HepG2 (cell line): ENCODE results near the gene CHADL. TPM values are rescaled to one million over a fixed set of nuclear protein-coding genes. Genes with fewer than 3 reads are reported as not detected.

Experiments
- ATAC-seq: fragments of 200-7000 bp; cut with Tn5 transposase; 3 replicates; pipeline ENCODE4 v1.9.1; 2020; ENCODE audit warnings: mild to moderate bottlenecking, moderate library complexity
- BruUV-seq: library from RNA; stranded (reverse); fragments of 400-500 nt; replicated peaks from 2 replicates; lab custom pipeline; 2021; lab: Mats Ljungman, UMichigan
- CTCF ChIA-PET: fragments of 300-600 bp; formaldehyde crosslinking; extraction: SDS; loops from one replicate; lab custom pipeline; 2021; ENCODE audit warnings: low total read pairs, inconsistent platforms, low intra/inter-chr PET ratio; lab: Yijun Ruan, JAX
- POLR2A ChIA-PET: fragments of 350-600 bp; sonication (Branson Sonifier 250); formaldehyde crosslinking; loops from one replicate; lab custom pipeline; 2020; ENCODE audit warnings: antibody characterized with exemption, inconsistent platforms; lab: Yijun Ruan, JAX
- DNase-seq: peaks from one replicate; pipeline ENCODE4 v3.0.0-alpha.2; 2015; ENCODE audit warnings: low spot score
- FAIRE-seq: peaks from 3 replicates; lab custom pipeline; 2011; peaks lifted over from hg19 to GRCh38; lab: Jason Lieb, UNC
- H2AFZ ChIP-seq: one replicate; pipeline ENCODE4 v1.6.1; 2011; ENCODE audit warnings: low read length, inconsistent platforms
- H3K27ac ChIP-seq: fragments of 300-600 bp; 3 replicates; pipeline ENCODE4 v1.8.0; 2011; ENCODE audit warnings: mixed run types, mild to moderate bottlenecking, mixed read lengths, low read length, inconsistent platforms; ENCODE audit not compliant: insufficient read depth; ENCODE audit errors: extremely low read length
- H3K27me3 ChIP-seq, 2 experiments: fragments of 200-600 bp in 1 of 2; 2 replicates in 1 of 2; 3 replicates in 1 of 2; pipeline versions ENCODE4 v1.6.0 to v1.8.0; 2011; ENCODE audit warnings: low read length in 2 of 2, mild to moderate bottlenecking in 2 of 2, moderate library complexity in 2 of 2, inconsistent platforms in 1 of 2; ENCODE audit not compliant: insufficient read depth in 2 of 2, control insufficient read depth in 1 of 2
- H3K36me3 ChIP-seq, 2 experiments: fragments of 200-600 bp in 1 of 2; replicated peaks in 1 of 2; 2 replicates in 1 of 2; 3 replicates in 1 of 2; pipeline versions ENCODE4 v1.5.1 to v1.8.0; 2011; ENCODE audit warnings: low read length in 2 of 2, inconsistent platforms in 1 of 2; ENCODE audit not compliant: insufficient read depth in 2 of 2, control insufficient read depth in 1 of 2
- H3K4me1 ChIP-seq: 2 replicates; pipeline ENCODE4 v1.5.1; 2012; ENCODE audit warnings: low read length, inconsistent platforms; ENCODE audit not compliant: insufficient read depth
- H3K4me2 ChIP-seq: 2 replicates; pipeline ENCODE4 v1.6.0; 2011; ENCODE audit warnings: low read depth, low read length, inconsistent platforms
- H3K4me3 ChIP-seq, 3 experiments: fragments of 200-600 bp in 1 of 3; sonication (generic), shearing (Covaris generic) in 1 of 3; replicated peaks in 1 of 3; 2 replicates each; pipeline ENCODE4 v1.5.1; 2011 to 2016; ENCODE audit warnings: low read length in 3 of 3, inconsistent platforms in 2 of 3, low read depth in 2 of 3, mild to moderate bottlenecking in 2 of 3, control low read depth in 1 of 3, mixed read lengths in 1 of 3; ENCODE audit not compliant: insufficient read depth in 1 of 3
- H3K79me2 ChIP-seq: one replicate; pipeline ENCODE4 v1.6.1; 2011; ENCODE audit warnings: low read length, inconsistent platforms; ENCODE audit not compliant: insufficient read depth
- H3K9ac ChIP-seq: 2 replicates; pipeline ENCODE4 v1.6.0; 2011; ENCODE audit warnings: mild to moderate bottlenecking, low read depth, low read length, inconsistent platforms; ENCODE audit not compliant: insufficient read depth
- H3K9me3 ChIP-seq: 2 replicates; pipeline ENCODE4 v1.5.1; 2012; ENCODE audit warnings: mild to moderate bottlenecking, low read length
- H4K20me1 ChIP-seq: 2 replicates; pipeline ENCODE4 v1.6.0; 2011; ENCODE audit warnings: inconsistent platforms, mild to moderate bottlenecking, low read length, moderate library complexity; ENCODE audit not compliant: insufficient read depth
- AGO1 ChIP-seq: fragments of 200-400 bp; formaldehyde crosslinking; IDR thresholded peaks from 2 replicates; pipeline ENCODE4 v1.6.1; 2017; ENCODE audit warnings: mild to moderate bottlenecking, low read depth, low read length, moderate library complexity; ENCODE audit not compliant: poor library complexity, severe bottlenecking
- BATF2 ChIP-seq: sonication (generic); formaldehyde crosslinking; IDR thresholded peaks from 2 replicates; pipeline ENCODE4 v1.8.0; 2022; ENCODE audit warnings: mild to moderate bottlenecking, missing genetic modification reagents, moderate library complexity
- IKZF1 ChIP-seq: fragments of 450-650 bp; IDR thresholded peaks from 2 replicates; pipeline ENCODE4 v1.7.1; 2016
- KMT2B ChIP-seq: IDR thresholded peaks from 2 replicates; pipeline ENCODE4 v1.6.1; 2016; ENCODE audit warnings: missing genetic modification reagents, missing compliant biosample characterization
- POLR2A ChIP-seq, 2 experiments: IDR thresholded peaks; 2 replicates each; pipeline ENCODE4 v1.6.1; 2011; ENCODE audit warnings: low read depth in 2 of 2, low read length in 2 of 2, mild to moderate bottlenecking in 1 of 2, moderate library complexity in 1 of 2; ENCODE audit not compliant: insufficient read depth in 1 of 2
- RBM22 ChIP-seq: fragments of 200-400 bp; formaldehyde crosslinking; optimal IDR thresholded peaks from 2 replicates; pipeline ENCODE3; 2017; ENCODE audit warnings: mild to moderate bottlenecking, low read length, moderate library complexity
- ZBTB8A ChIP-seq: sonication (generic); formaldehyde crosslinking; IDR thresholded peaks from 2 replicates; pipeline ENCODE4 v1.4.0; 2020; ENCODE audit warnings: mild to moderate bottlenecking, low read depth, missing genetic modification reagents, borderline replicate concordance
- ZFP36L2 ChIP-seq: sonication (generic); formaldehyde crosslinking; IDR thresholded peaks from 2 replicates; pipeline ENCODE4 v1.4.0; 2020; ENCODE audit warnings: missing genetic modification reagents
- ZFP90 ChIP-seq: sonication (generic); formaldehyde crosslinking; IDR thresholded peaks from 2 replicates; pipeline ENCODE4 v1.8.0; 2022; ENCODE audit warnings: missing genetic modification reagents, mild to moderate bottlenecking, inconsistent platforms, borderline replicate concordance
- WGBS: methylation state at CpG from one replicate; pipeline ENCODE4 v1.1.6; 2017; ENCODE audit warnings: low lambda C conversion rate; 5-methylcytosine and 5-hydroxymethylcytosine counted together
- in situ Hi-C: cut with HindIII; loops from 2 replicates; pipeline ENCODE4 v1.10.0; 2017; ENCODE audit warnings: low pct_unique_long_range_greater_than_20kb; ENCODE audit not compliant: extremely low pct_ligation_motif_present
- intact Hi-C: fragments of 100-400 bp; cut with micrococcal nuclease; formaldehyde crosslinking; loops from one replicate; pipeline ENCODE4 v1.10.0; 2022; ENCODE audit not compliant: unreplicated experiment
- polyA plus RNA-seq, 8 experiments: library from polyadenylated mRNA; depleted of rRNA in 3 of 8; stranded (reverse) in 7 of 8; unstranded in 1 of 8; fragments of >200 nt; fragmentation: Illumina TruSeq in 4 of 8; extraction: Trizol in 4 of 8; gene quantifications; 2 replicates each; pipeline versions ENCODE4 v1.2.1 to v1.2.3, GENCODE V29; 2011 to 2016; ENCODE audit warnings: low read depth in 4 of 8, missing spikeins in 1 of 8, mixed read lengths in 1 of 8; ENCODE audit not compliant: insufficient read depth in 1 of 8
- total RNA-seq, 5 experiments: library from RNA; depleted of rRNA; stranded (reverse); fragments of >200 nt; fragmentation: Illumina TruSeq; extraction: Trizol; gene quantifications; 2 replicates each; pipeline ENCODE4 v1.2.3, GENCODE V29; 2016; ENCODE audit warnings: low read depth in 1 of 5

Gene CHADL
- total and polyA plus RNA-seq, 2 of the 13 experiments (the other 11 are each of a cell fraction or from before 2014, with no cell fraction given): 2.8 to 8.1 TPM

DNA sequence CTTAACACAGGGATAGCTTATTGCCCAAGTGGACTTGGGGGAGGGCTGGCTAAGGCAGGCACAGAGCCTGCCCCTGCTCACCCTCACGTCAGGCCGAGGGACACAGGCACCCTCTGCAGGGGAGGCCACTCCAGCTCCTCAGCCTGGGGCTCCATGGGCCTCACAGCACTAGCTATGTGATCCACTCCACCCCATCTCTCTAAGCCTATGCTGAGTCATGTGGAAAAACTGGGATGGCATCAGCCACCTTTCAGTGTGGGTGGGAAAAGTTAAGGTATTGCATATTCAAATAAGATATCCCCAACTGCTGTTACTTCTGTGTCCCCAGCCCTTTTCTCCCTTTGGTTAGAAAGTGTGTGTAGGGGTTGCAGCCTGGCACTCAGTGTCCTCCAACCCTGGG, 23.0 kb upstream of the CHADL start (continued):
- TF ChIP-seq ZFP90 (CRISPR knock-in tag) (no peak), AGO1 (no peak), ZFP36L2 (CRISPR knock-in tag) (no peak), ZBTB8A (CRISPR knock-in tag) (no peak), IKZF1 (no peak)
- TF ChIP-seq, all 625 proteins: peak for 0

DNA sequence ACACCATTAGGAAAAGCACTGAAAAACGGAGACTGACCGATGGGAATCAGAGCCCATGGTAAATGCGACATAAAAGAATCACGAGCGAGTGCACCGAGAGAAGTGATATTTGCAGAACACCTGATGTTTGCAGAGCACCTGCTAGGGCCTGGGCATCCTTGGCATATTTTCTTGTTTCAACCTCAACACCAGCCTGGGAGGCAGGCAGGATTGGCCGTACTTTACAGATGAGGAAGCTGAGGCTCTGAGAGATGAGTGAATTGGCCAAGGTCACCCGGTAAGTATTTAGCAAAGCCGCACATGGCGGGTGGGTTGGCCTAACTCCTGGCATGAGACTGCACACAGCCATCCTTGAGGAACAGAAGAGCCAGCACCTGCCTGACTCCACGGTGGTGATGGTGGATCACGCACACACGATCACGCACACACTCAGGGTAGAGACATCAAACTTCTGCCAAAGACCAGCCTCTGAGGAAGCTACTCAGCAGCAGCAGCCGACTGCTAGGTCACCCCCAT, 21.6 kb upstream of the CHADL start:
- Histone ChIP-seq H3K27me3 (no peaks in the 10 kb centered on the region), H3K36me3 (peaks cover 44 to 83% of the 10 kb centered on the region in 2 experiments), H2AFZ (no peak overlapping the region), H3K4me3 (no peak overlapping the region), H3K79me2 (no peaks in the 10 kb centered on the region), H3K4me1 (no peaks in the 10 kb centered on the region), H4K20me1 (no peaks in the 10 kb centered on the region), H3K4me2 (no peak overlapping the region), H3K9ac (no peak overlapping the region), H3K27ac (no peak overlapping the region), H3K9me3 (no peaks in the 10 kb centered on the region)
- TF ChIP-seq BATF2: no peak
- no peak for TF ChIP-seq RBM22
- no peak for TF ChIP-seq KMT2B
- TF ChIP-seq POLR2A (IDR thresholded peaks at IDR 0.05; ENCODE audit: insufficient read depth in 1 of 2, low read depth in 2 of 2, low read length in 2 of 2): peak in 1 of 2 experiments; percentile 27; a peak in 1 of 4 replicates
- intact Hi-C loops (no loop called here), in situ Hi-C loops (no loop called here)
- BruUV-seq: no TSS peak
- DNase-seq: no peak
- ATAC-seq: no peak
- FAIRE-seq: no peak
- 97% methylated on average over 13 of the region's 15 CpGs for WGBS
- CTCF ChIA-PET: no interaction called here
- POLR2A ChIA-PET: interaction anchor here (0.8 kb wide), 1 partner anchor 25 kb away, joined by 3 read pairs; no protein-coding TSS in a partner anchor
